ENCODE results near the gene STXBP1. TPM values are rescaled to one million over a fixed set of nuclear protein-coding genes. Genes with fewer than 3 reads are reported as not detected.

Gene STXBP1
- total and polyA plus RNA-seq, 2 of the 13 experiments (the other 11 are each of a cell fraction or from before 2014, with no cell fraction given): 2.9 TPM

DNA sequence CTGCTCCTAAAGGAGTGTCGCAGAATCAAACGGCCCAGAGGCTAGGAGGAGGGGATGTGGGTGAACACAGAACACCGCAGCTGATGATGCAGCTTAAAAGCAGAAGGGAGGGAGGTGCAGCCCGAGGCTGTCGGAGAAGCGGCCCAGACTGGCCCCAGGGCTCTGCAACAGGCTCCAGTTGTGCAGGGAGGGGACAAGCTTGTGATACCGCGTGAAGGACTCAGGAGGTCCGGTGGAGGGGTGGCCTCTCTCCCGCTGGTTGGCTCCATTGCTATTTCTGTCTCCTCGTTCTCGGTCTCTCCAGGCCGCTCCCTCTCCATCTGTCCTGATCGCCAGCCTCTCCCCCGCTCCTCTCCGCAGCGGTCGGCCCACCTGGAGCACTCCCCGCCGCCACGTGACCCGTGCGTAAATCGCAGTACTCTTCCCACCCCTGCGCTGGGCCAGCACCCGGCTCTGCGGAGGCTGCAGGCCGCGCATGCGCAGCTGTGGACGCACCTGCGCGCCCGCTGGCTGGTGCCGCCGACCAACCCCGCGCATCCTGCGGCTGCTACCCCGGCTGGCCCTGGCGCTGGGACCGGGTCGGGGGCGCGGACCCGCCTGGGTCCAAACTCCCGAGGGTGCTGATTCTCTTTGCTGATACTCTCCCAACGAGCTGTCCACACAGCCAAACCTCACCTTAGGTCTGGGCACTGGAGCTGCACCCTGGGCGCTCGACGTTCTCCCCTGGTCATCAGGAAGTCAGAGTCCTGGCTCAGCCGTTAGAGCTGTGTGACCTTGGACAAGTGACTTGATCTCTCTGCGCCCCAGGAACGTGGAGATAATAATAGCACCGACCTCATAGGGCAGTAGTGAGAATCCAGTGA is 3.7 kb upstream of the STXBP1 start (continued):
- TF ChIP-seq, protein P1, sequence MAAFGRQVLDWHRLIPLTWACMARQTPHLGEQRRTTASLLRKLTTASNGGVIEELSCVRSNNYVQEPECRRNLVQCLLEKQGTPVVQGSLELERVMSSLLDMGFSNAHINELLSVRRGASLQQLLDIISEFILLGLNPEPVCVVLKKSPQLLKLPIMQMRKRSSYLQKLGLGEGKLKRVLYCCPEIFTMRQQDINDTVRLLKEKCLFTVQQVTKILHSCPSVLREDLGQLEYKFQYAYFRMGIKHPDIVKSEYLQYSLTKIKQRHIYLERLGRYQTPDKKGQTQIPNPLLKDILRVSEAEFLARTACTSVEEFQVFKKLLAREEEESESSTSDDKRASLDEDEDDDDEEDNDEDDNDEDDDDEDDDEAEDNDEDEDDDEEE (CRISPR knock-in tag; IDR thresholded peaks at IDR 0.05): no peak
- TF ChIP-seq, protein P2, sequence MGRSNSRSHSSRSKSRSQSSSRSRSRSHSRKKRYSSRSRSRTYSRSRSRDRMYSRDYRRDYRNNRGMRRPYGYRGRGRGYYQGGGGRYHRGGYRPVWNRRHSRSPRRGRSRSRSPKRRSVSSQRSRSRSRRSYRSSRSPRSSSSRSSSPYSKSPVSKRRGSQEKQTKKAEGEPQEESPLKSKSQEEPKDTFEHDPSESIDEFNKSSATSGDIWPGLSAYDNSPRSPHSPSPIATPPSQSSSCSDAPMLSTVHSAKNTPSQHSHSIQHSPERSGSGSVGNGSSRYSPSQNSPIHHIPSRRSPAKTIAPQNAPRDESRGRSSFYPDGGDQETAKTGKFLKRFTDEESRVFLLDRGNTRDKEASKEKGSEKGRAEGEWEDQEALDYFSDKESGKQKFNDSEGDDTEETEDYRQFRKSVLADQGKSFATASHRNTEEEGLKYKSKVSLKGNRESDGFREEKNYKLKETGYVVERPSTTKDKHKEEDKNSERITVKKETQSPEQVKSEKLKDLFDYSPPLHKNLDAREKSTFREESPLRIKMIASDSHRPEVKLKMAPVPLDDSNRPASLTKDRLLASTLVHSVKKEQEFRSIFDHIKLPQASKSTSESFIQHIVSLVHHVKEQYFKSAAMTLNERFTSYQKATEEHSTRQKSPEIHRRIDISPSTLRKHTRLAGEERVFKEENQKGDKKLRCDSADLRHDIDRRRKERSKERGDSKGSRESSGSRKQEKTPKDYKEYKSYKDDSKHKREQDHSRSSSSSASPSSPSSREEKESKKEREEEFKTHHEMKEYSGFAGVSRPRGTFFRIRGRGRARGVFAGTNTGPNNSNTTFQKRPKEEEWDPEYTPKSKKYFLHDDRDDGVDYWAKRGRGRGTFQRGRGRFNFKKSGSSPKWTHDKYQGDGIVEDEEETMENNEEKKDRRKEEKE (IDR thresholded peaks at IDR 0.05): no peak
- TF ChIP-seq, protein P3, sequence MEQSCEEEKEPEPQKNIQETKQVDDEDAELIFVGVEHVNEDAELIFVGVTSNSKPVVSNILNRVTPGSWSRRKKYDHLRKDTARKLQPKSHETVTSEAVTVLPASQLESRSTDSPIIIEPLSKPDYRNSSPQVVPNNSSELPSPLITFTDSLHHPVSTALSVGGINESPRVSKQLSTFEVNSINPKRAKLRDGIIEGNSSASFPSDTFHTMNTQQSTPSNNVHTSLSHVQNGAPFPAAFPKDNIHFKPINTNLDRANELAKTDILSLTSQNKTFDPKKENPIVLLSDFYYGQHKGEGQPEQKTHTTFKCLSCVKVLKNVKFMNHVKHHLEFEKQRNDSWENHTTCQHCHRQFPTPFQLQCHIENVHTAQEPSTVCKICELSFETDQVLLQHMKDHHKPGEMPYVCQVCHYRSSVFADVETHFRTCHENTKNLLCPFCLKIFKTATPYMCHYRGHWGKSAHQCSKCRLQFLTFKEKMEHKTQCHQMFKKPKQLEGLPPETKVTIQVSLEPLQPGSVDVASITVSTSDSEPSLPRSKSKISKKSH (CRISPR knock-in tag; IDR thresholded peaks at IDR 0.05; ENCODE audit: borderline replicate concordance): peak; percentile 87; the same call in 1 of the 2 replicates
- TF ChIP-seq, protein P4, sequence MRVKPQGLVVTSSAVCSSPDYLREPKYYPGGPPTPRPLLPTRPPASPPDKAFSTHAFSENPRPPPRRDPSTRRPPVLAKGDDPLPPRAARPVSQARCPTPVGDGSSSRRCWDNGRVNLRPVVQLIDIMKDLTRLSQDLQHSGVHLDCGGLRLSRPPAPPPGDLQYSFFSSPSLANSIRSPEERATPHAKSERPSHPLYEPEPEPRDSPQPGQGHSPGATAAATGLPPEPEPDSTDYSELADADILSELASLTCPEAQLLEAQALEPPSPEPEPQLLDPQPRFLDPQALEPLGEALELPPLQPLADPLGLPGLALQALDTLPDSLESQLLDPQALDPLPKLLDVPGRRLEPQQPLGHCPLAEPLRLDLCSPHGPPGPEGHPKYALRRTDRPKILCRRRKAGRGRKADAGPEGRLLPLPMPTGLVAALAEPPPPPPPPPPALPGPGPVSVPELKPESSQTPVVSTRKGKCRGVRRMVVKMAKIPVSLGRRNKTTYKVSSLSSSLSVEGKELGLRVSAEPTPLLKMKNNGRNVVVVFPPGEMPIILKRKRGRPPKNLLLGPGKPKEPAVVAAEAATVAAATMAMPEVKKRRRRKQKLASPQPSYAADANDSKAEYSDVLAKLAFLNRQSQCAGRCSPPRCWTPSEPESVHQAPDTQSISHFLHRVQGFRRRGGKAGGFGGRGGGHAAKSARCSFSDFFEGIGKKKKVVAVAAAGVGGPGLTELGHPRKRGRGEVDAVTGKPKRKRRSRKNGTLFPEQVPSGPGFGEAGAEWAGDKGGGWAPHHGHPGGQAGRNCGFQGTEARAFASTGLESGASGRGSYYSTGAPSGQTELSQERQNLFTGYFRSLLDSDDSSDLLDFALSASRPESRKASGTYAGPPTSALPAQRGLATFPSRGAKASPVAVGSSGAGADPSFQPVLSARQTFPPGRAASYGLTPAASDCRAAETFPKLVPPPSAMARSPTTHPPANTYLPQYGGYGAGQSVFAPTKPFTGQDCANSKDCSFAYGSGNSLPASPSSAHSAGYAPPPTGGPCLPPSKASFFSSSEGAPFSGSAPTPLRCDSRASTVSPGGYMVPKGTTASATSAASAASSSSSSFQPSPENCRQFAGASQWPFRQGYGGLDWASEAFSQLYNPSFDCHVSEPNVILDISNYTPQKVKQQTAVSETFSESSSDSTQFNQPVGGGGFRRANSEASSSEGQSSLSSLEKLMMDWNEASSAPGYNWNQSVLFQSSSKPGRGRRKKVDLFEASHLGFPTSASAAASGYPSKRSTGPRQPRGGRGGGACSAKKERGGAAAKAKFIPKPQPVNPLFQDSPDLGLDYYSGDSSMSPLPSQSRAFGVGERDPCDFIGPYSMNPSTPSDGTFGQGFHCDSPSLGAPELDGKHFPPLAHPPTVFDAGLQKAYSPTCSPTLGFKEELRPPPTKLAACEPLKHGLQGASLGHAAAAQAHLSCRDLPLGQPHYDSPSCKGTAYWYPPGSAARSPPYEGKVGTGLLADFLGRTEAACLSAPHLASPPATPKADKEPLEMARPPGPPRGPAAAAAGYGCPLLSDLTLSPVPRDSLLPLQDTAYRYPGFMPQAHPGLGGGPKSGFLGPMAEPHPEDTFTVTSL (CRISPR knock-in tag; IDR thresholded peaks at IDR 0.05; ENCODE audit: borderline replicate concordance): no peak
- 0 out of 2 replicates have a peak, but pooled peaks have one; percentile 45 for TF ChIP-seq ZNF253 (CRISPR knock-in tag; IDR thresholded peaks at IDR 0.05; ENCODE audit: borderline replicate concordance)
- TF ChIP-seq, protein P5, sequence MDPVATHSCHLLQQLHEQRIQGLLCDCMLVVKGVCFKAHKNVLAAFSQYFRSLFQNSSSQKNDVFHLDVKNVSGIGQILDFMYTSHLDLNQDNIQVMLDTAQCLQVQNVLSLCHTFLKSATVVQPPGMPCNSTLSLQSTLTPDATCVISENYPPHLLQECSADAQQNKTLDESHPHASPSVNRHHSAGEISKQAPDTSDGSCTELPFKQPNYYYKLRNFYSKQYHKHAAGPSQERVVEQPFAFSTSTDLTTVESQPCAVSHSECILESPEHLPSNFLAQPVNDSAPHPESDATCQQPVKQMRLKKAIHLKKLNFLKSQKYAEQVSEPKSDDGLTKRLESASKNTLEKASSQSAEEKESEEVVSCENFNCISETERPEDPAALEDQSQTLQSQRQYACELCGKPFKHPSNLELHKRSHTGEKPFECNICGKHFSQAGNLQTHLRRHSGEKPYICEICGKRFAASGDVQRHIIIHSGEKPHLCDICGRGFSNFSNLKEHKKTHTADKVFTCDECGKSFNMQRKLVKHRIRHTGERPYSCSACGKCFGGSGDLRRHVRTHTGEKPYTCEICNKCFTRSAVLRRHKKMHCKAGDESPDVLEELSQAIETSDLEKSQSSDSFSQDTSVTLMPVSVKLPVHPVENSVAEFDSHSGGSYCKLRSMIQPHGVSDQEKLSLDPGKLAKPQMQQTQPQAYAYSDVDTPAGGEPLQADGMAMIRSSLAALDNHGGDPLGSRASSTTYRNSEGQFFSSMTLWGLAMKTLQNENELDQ (CRISPR knock-in tag; IDR thresholded peaks at IDR 0.05; ENCODE audit: borderline replicate concordance): no peak
- no peak for TF ChIP-seq JARID2 (CRISPR knock-in tag; IDR thresholded peaks at IDR 0.05; ENCODE audit: insufficient replicate concordance)
- peak; percentile 69 for TF ChIP-seq BHLHE40 (IDR thresholded peaks at IDR 0.05; ENCODE audit: low read length)
- no peak for TF ChIP-seq ZFP90 (CRISPR knock-in tag; IDR thresholded peaks at IDR 0.05; ENCODE audit: borderline replicate concordance)

Data from HepG2 (cell line).